ENCODE data around the gene BEND6. TPM values are rescaled to one million over a fixed set of nuclear protein-coding genes. Genes with fewer than 3 reads are reported as not detected.

BEND6 gene
- total and polyA plus RNA-seq, 2 experiments from 2014 or later = 24.6 to 25.1 TPM

GRCh38 chr6:56933650-56934049, 21.3 kb upstream of the BEND6 start:
- 74 to 82% methylated on average over 1 of the region's 1 CpG for WGBS, 2 experiments (ENCODE audit: low coverage in 1 of 2, low lambda C conversion rate in 2 of 2, missing lambda C conversion rate in 2 of 2)
- H3K27ac ChIP-seq = no peak overlapping the region
- H3K9me3 ChIP-seq (ENCODE audit: low read depth) = no peaks in the 10 kb centered on the region
- peaks cover 38% of the 10 kb centered on the region for H3K4me1 ChIP-seq (ENCODE audit: insufficient read depth)
- no peak overlapping the region for H2AFZ ChIP-seq
- no peak overlapping the region for H3K4me2 ChIP-seq (ENCODE audit: unreplicated experiment)
- in situ Hi-C loops (cut with MboI) = no loop called here
- H3F3A ChIP-seq (ENCODE audit: insufficient read depth) = peaks cover 33% of the 10 kb centered on the region
- H3K27me3 ChIP-seq (replicated peaks; ENCODE audit: insufficient read depth) = no peaks in the 10 kb centered on the region
- no peak for DNase-seq
- no peaks in the 10 kb centered on the region for H4K20me1 ChIP-seq (ENCODE audit: insufficient read depth)
- no peaks in the 10 kb centered on the region; the same call in 1 of the 2 replicates for H3K36me3 ChIP-seq (ENCODE audit: low read depth)
- H3K79me2 ChIP-seq (ENCODE audit: insufficient read depth) = peaks cover 90% of the 10 kb centered on the region
- no peak overlapping the region for H3K4me3 ChIP-seq
- no peaks in the 10 kb centered on the region for H3K9me2 ChIP-seq (ENCODE audit: insufficient read depth)
- H3K9ac ChIP-seq = no peak overlapping the region
- TF ChIP-seq EZH2phosphoT487 (IDR thresholded peaks at IDR 0.05; ENCODE audit: insufficient read depth, low read depth) = no peak

- H3K79me2 ChIP-seq (ENCODE audit: insufficient read depth) = peaks cover 78% of the 10 kb centered on the region
- H3K4me3 ChIP-seq = no peak overlapping the region
- in situ Hi-C loops (cut with MboI) = no loop called here
- 97 to 100% methylated on average over 4 of the region's 4 CpGs for whole genome bisulfite sequencing, 2 experiments (ENCODE audit: low coverage in 1 of 2, low lambda C conversion rate in 2 of 2, missing lambda C conversion rate in 2 of 2)
- peaks cover 36% of the 10 kb centered on the region for H3F3A ChIP-seq (ENCODE audit: insufficient read depth)
- no peaks in the 10 kb centered on the region for H3K9me2 ChIP-seq (ENCODE audit: insufficient read depth)
- H3K4me1 ChIP-seq (ENCODE audit: insufficient read depth) = peaks cover 44% of the 10 kb centered on the region
- no peak overlapping the region for H2AFZ ChIP-seq
- H3K4me2 ChIP-seq (ENCODE audit: unreplicated experiment) = peak overlapping the region; percentile 46
- TF ChIP-seq EZH2phosphoT487 (IDR thresholded peaks at IDR 0.05; ENCODE audit: insufficient read depth, low read depth) (no peak), EZH2 (IDR thresholded peaks at IDR 0.05; ENCODE audit: insufficient read depth, poor library complexity, severe bottlenecking) (no peak)
- no peaks in the 10 kb centered on the region for H3K27me3 ChIP-seq (replicated peaks; ENCODE audit: insufficient read depth)
- no peaks in the 10 kb centered on the region for H4K20me1 ChIP-seq (ENCODE audit: insufficient read depth)
- no peaks in the 10 kb centered on the region for H3K9me3 ChIP-seq (ENCODE audit: low read depth)
- DNase-seq = peak; percentile 31
- no peaks in the 10 kb centered on the region; the same call in 1 of the 2 replicates for H3K36me3 ChIP-seq (ENCODE audit: low read depth)
- H3K9ac ChIP-seq = 0 out of 2 replicates have a peak overlapping the region, but pooled peaks have one; percentile 7
- no peak overlapping the region for H3K27ac ChIP-seq
These were observed 20.0 kb upstream of the BEND6 start for GRCh38 chr6:56934876-56935275.

- Histone ChIP-seq H3K9me2 (ENCODE audit: insufficient read depth) (no peaks in the 10 kb centered on the region), H3F3A (ENCODE audit: insufficient read depth) (peaks cover 43% of the 10 kb centered on the region), H3K9me3 (ENCODE audit: low read depth) (no peaks in the 10 kb centered on the region), H3K4me3 (no peak overlapping the region), H3K9ac (no peak overlapping the region), H3K4me2 (ENCODE audit: unreplicated experiment) (no peak overlapping the region), H3K4me1 (ENCODE audit: insufficient read depth) (peaks cover 44% of the 10 kb centered on the region), H3K79me2 (ENCODE audit: insufficient read depth) (peaks cover 68% of the 10 kb centered on the region), H4K20me1 (ENCODE audit: insufficient read depth) (no peaks in the 10 kb centered on the region), H2AFZ (no peak overlapping the region), H3K27me3 (replicated peaks; ENCODE audit: insufficient read depth) (no peaks in the 10 kb centered on the region), H3K36me3 (ENCODE audit: low read depth) (no peaks in the 10 kb centered on the region; the same call in 1 of the 2 replicates), H3K27ac (peak overlapping the region; percentile 86)
- DNase-seq = no peak
- in situ Hi-C loops (cut with MboI) = no loop called here
- 96 to 98% methylated on average over 4 of the region's 4 CpGs for WGBS, 2 experiments (ENCODE audit: low coverage in 1 of 2, low lambda C conversion rate in 2 of 2, missing lambda C conversion rate in 2 of 2)
- no peak for TF ChIP-seq EZH2phosphoT487 (IDR thresholded peaks at IDR 0.05; ENCODE audit: insufficient read depth, low read depth)
- TF ChIP-seq EZH2 (IDR thresholded peaks at IDR 0.05; ENCODE audit: insufficient read depth, poor library complexity, severe bottlenecking) = no peak
These were observed 18.4 kb upstream of the BEND6 start for GRCh38 chr6:56936466-56936865.

GRCh38 chr6:56938649-56939191, 16.2 kb upstream of the BEND6 start:
- H3K27ac ChIP-seq = peak overlapping the region; percentile 86
- 0 out of 2 replicates have a peak overlapping the region, but pooled peaks have one; percentile 57 for H3K4me3 ChIP-seq
- H3K4me2 ChIP-seq (ENCODE audit: unreplicated experiment) = peak overlapping the region; percentile 82
- H3F3A ChIP-seq (ENCODE audit: insufficient read depth) = peaks cover 53% of the 10 kb centered on the region
- 0% methylated on average over 1 of the region's 1 CpG for WGBS, 2 experiments (ENCODE audit: low coverage in 1 of 2, low lambda C conversion rate in 2 of 2, missing lambda C conversion rate in 2 of 2)
- peak; percentile 100 for DNase-seq
- no peaks in the 10 kb centered on the region for H3K9me2 ChIP-seq (ENCODE audit: insufficient read depth)
- peaks cover 49% of the 10 kb centered on the region for H3K79me2 ChIP-seq (ENCODE audit: insufficient read depth)
- no peaks in the 10 kb centered on the region; the same call in 1 of the 2 replicates for H3K36me3 ChIP-seq (ENCODE audit: low read depth)
- H3K4me1 ChIP-seq (ENCODE audit: insufficient read depth) = peaks cover 44% of the 10 kb centered on the region
- no peaks in the 10 kb centered on the region for H3K27me3 ChIP-seq (replicated peaks; ENCODE audit: insufficient read depth)
- H4K20me1 ChIP-seq (ENCODE audit: insufficient read depth) = no peaks in the 10 kb centered on the region
- H3K9me3 ChIP-seq (ENCODE audit: low read depth) = no peaks in the 10 kb centered on the region
- 0 out of 2 replicates have a peak overlapping the region, but pooled peaks have one; percentile 45 for H2AFZ ChIP-seq
- TF ChIP-seq EZH2phosphoT487 (IDR thresholded peaks at IDR 0.05; ENCODE audit: insufficient read depth, low read depth) = no peak
- TF ChIP-seq EZH2 (IDR thresholded peaks at IDR 0.05; ENCODE audit: insufficient read depth, poor library complexity, severe bottlenecking) = no peak
- H3K9ac ChIP-seq = peak overlapping the region; percentile 61; the same call in 1 of the 2 replicates
- in situ Hi-C loops (cut with MboI) = no loop called here

Measured in GM23248 (cell line).